Astrocyte of the cerebellum (primary cell): ENCODE data around the gene CHRNA1.

Source experiments
- DNase-seq: peaks from one replicate; pipeline ENCODE4 v3.0.0-alpha.2; 2011; ENCODE audit warnings: low read depth
- H3K4me3 ChIP-seq: 2 replicates; pipeline ENCODE4 v1.5.1; 2011; ENCODE audit warnings: mild to moderate bottlenecking, low read depth, low read length, moderate library complexity
- CTCF ChIP-seq: IDR thresholded peaks from 2 replicates; pipeline ENCODE4 v1.5.1; 2012; ENCODE audit warnings: low read length, low read depth, moderate library complexity, mild to moderate bottlenecking; ENCODE audit errors: missing control alignments
- in situ Hi-C: cut with HindIII; loops from 2 replicates; pipeline ENCODE4 v1.10.0; 2017; ENCODE audit warnings: low sequenced_read_pairs

CHRNA1 gene

GRCh38 chr2:174778085-174778981 is 14.1 kb upstream of the CHRNA1 start:
- no peak for TF ChIP-seq CTCF
- in situ Hi-C loops, result no loop called here
- H3K4me3 ChIP-seq, result no peak overlapping the region

DNA sequence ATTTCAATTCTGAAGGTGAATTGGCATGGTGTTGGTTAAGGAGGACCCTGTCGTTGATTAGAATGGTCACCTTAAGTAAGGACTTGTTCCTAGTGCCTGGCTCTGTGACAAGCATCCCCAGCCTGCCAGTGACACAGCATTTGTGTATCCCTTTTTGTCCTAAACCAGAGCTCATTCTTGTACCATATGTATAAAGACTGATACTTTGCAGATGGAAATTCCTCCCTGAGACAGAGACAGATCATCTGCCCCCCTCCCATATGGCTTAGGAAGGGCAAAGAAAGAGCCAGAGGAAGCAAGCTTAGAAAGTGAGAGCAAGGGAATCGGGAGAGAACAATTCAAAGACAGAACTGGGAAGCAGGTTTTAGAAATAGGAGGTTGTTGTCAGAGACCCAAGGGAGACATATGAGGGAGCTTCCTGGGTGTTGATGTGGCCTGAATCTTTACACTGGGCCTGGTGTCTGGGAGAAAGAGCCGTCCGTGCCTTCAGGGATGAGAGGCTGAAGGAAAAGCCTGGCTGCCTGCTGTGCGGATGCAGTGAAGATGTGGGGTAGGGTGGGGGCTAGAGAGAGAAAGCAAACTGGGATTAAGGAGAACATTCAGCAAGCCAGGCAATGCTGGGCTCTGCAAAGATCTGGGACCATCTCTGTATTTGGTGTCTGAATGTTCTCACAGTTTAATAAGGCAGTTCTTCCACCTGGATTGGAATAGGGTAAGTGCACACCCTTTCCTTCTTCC is 13.2 kb upstream of the CHRNA1 start:
- no peak for DNase-seq
- no peak for TF ChIP-seq CTCF
- no peak overlapping the region for H3K4me3 ChIP-seq
- in situ Hi-C loops, result no loop called here

More at GRCh38 chr2:174778085-174778981, 14.1 kb upstream of the CHRNA1 start:
- DNase-seq, result peak; percentile 99

DNA sequence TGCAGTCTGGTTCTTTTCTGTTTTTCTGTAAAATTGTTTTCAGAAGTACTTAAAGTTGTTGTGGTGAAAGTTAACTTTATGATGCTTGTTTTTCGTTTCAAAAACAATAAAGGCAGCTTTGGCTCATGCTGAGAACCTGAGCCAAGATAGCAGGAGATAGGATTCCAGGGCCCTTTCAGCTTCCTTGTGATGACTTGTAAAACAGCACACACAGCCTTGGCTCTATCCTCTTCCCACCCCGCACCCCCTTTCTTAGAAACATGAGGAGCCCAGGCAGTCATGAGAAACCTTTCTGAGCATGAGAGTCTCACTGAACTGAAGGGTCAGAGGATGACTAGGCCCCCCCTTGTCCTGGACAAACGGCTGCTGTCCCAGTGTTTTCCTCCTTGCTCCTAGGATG is 12.4 kb upstream of the CHRNA1 start:
- DNase-seq, result no peak
- no peak overlapping the region for H3K4me3 ChIP-seq
- in situ Hi-C loops, result no loop called here
- no peak for TF ChIP-seq CTCF

GRCh38 chr2:174776223-174776622 is 12.0 kb upstream of the CHRNA1 start:
- H3K4me3 ChIP-seq, result no peak overlapping the region
- in situ Hi-C loops, result no loop called here
- TF ChIP-seq CTCF, result peak; percentile 33
- DNase-seq, result no peak

GRCh38 chr2:174775571-174775980 is 11.3 kb upstream of the CHRNA1 start:
- DNase-seq, result no peak
- in situ Hi-C loops, result no loop called here
- no peak overlapping the region for H3K4me3 ChIP-seq
- no peak for TF ChIP-seq CTCF

- no peak overlapping the region for H3K4me3 ChIP-seq
- no peak for DNase-seq
- in situ Hi-C loops, result loop anchor here (5.0 kb wide), 1 partner anchor 207 kb away; no protein-coding TSS in a partner anchor
- TF ChIP-seq CTCF, result no peak
Observed at GRCh38 chr2:174774886-174775285, 10.6 kb upstream of the CHRNA1 start.
